Bronchial epithelial cell (primary cell): ENCODE data around the gene LCNL1. TPM values are rescaled to one million over a fixed set of nuclear protein-coding genes. Genes with fewer than 3 reads are reported as not detected.

Experiments
- DNase-seq: peaks from one replicate; pipeline ENCODE4 v3.0.0-alpha.2; 2010; ENCODE audit warnings: low read depth
- FAIRE-seq: peaks from 2 replicates; lab custom pipeline; 2011; peaks lifted over from hg19 to GRCh38; lab: Jason Lieb, UNC
- H3K27me3 ChIP-seq: 2 replicates; pipeline ENCODE4 v1.5.1; 2011; ENCODE audit warnings: low read length; ENCODE audit not compliant: control insufficient read depth, insufficient read depth
- H3K36me3 ChIP-seq: 2 replicates; pipeline ENCODE4 v1.5.1; 2011; ENCODE audit warnings: low read length; ENCODE audit not compliant: control insufficient read depth, insufficient read depth
- H3K4me3 ChIP-seq: 2 replicates; pipeline ENCODE4 v1.5.1; 2011; ENCODE audit warnings: mild to moderate bottlenecking, low read depth, low read length, control low read depth
- CTCF ChIP-seq: IDR thresholded peaks from 2 replicates; pipeline ENCODE4 v1.5.1; 2011; ENCODE audit warnings: mild to moderate bottlenecking, moderate library complexity, low read length, control low read depth, inconsistent platforms; ENCODE audit not compliant: insufficient read depth, severe bottlenecking
- total RNA-seq: library from RNA; depleted of rRNA; stranded (reverse); fragments of >200 nt; gene quantifications from 2 replicates; pipeline ENCODE4 v1.2.1, GENCODE V29; 2014

Gene LCNL1
- total RNA-seq, 1 donor from 2014 or later: not detected

GRCh38 chr9:137014776-137015539 is 32.2 kb downstream of the LCNL1 start:
- TF ChIP-seq CTCF: no peak
- H3K4me3 ChIP-seq: no peak overlapping the region
- no peaks in the 10 kb centered on the region for H3K27me3 ChIP-seq
- no peak for FAIRE-seq
- no peak for DNase-seq
- H3K36me3 ChIP-seq: peaks cover 9% of the 10 kb centered on the region

- no peak for DNase-seq
- Histone ChIP-seq H3K27me3 (no peaks in the 10 kb centered on the region), H3K36me3 (peaks cover 9% of the 10 kb centered on the region), H3K4me3 (no peak overlapping the region)
- no peak for FAIRE-seq
- TF ChIP-seq CTCF: no peak
Observed at GRCh38 chr9:137015540-137015930, 32.7 kb downstream of the LCNL1 start.

- DNase-seq: no peak
- TF ChIP-seq CTCF: no peak
- Histone ChIP-seq H3K36me3 (peaks cover 9% of the 10 kb centered on the region), H3K27me3 (no peaks in the 10 kb centered on the region), H3K4me3 (no peak overlapping the region)
- no peak for FAIRE-seq
Observed at GRCh38 chr9:137015976-137016375, 33.2 kb downstream of the LCNL1 start.

- Histone ChIP-seq H3K27me3 (no peaks in the 10 kb centered on the region), H3K36me3 (peaks cover 9% of the 10 kb centered on the region), H3K4me3 (no peak overlapping the region)
- DNase-seq: no peak
- TF ChIP-seq CTCF: no peak
- FAIRE-seq: no peak
Observed at GRCh38 chr9:137016436-137016835, 33.6 kb downstream of the LCNL1 start.

GRCh38 chr9:137017071-137017470 is 34.3 kb downstream of the LCNL1 start:
- Histone ChIP-seq H3K27me3 (no peaks in the 10 kb centered on the region), H3K4me3 (no peak overlapping the region), H3K36me3 (peaks cover 9% of the 10 kb centered on the region)
- no peak for TF ChIP-seq CTCF
- FAIRE-seq (no peak), DNase-seq (no peak)
